HL-60 (cell line): ENCODE data around the gene AEN.

Source experiments
- DNase-seq, 2 experiments: peaks; one replicate each; pipeline ENCODE4 v3.0.0-alpha.2; 2010 to 2020; ENCODE audit warnings: low read depth in 1 of 2, low spot score in 1 of 2
- H3K27ac ChIP-seq: fragments of 250-450 bp; sonication (Bioruptor Pico); replicated peaks from 2 replicates; pipeline ENCODE4 v1.5.1; 2020; ENCODE audit warnings: mild to moderate bottlenecking, moderate library complexity
- H3K27me3 ChIP-seq: fragments of 250-450 bp; sonication (Bioruptor Pico); 2 replicates; pipeline ENCODE4 v1.5.1; 2021; ENCODE audit warnings: mild to moderate bottlenecking, moderate library complexity; ENCODE audit not compliant: insufficient read depth, poor library complexity, severe bottlenecking
- H3K4me3 ChIP-seq: replicated peaks from 2 replicates; pipeline ENCODE4 v1.5.1; 2011; ENCODE audit warnings: mild to moderate bottlenecking, control low read depth, low read length; ENCODE audit not compliant: insufficient read depth
- CTCF ChIP-seq: IDR thresholded peaks from one replicate; pipeline ENCODE4 v1.5.1; 2011; ENCODE audit warnings: low read length, control low read depth, inconsistent platforms; ENCODE audit not compliant: insufficient read depth
- GABPA ChIP-seq: IDR thresholded peaks from 2 replicates; pipeline ENCODE4 v1.6.1; 2012; ENCODE audit warnings: low read depth
- POLR2AphosphoS5 ChIP-seq: IDR thresholded peaks from 2 replicates; pipeline ENCODE4 v1.6.1; 2012; ENCODE audit warnings: low read depth
- REST ChIP-seq: IDR thresholded peaks from 2 replicates; pipeline ENCODE4 v1.6.1; 2012; ENCODE audit warnings: low read depth; ENCODE audit not compliant: insufficient replicate concordance
- SPI1 ChIP-seq: IDR thresholded peaks from 2 replicates; pipeline ENCODE4 v1.6.1; 2012; ENCODE audit warnings: low read depth, mild to moderate bottlenecking, borderline replicate concordance

AEN gene

DNA sequence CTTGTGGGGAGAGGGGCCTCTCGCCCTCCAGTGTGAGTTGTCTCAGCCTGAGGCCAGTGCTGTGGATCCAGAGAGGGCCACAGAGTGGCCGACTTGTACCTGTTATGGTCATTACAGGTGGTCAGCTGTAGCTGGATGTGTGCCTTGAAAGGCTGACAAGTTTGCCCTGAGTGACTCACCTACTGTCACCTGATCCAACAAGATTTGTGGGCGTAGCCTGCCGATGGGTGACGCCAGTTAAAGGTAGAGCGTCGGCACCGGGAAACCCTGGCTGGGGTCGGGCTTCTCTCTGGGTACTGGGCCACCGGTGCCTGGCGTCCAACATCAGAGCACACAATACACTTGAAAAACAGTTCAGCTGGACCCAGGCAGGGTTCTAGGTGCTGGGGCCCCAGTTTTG lies 14.9 kb downstream of the AEN start:
- Histone ChIP-seq H3K27me3 (no peaks in the 10 kb centered on the region), H3K27ac (no peak overlapping the region)

GRCh38 chr15:88636654-88637053 lies 15.5 kb downstream of the AEN start:
- no peak for TF ChIP-seq SPI1
- TF ChIP-seq REST, result no peak
- TF ChIP-seq CTCF, result no peak
- no peak for TF ChIP-seq POLR2AphosphoS5
- TF ChIP-seq GABPA, result no peak
- DNase-seq, result no peak
- no peak overlapping the region for H3K4me3 ChIP-seq
- no peaks in the 10 kb centered on the region for H3K27me3 ChIP-seq
- no peak overlapping the region for H3K27ac ChIP-seq

More for the DNA sequence above, 14.9 kb downstream of the AEN start:
- TF ChIP-seq SPI1, result no peak
- no peak overlapping the region for H3K4me3 ChIP-seq
- DNase-seq, result no peak

- no peaks in the 10 kb centered on the region for H3K27me3 ChIP-seq
- TF ChIP-seq GABPA, result no peak
- no peak for TF ChIP-seq REST
- no peak for TF ChIP-seq SPI1
- TF ChIP-seq CTCF, result no peak
- no peak for TF ChIP-seq POLR2AphosphoS5
- no peak overlapping the region for H3K4me3 ChIP-seq
- no peak for DNase-seq
- H3K27ac ChIP-seq, result no peak overlapping the region
Observed at GRCh38 chr15:88637436-88637835, 16.3 kb downstream of the AEN start.

GRCh38 chr15:88637841-88638625 lies 16.9 kb downstream of the AEN start:
- TF ChIP-seq SPI1 (no peak), CTCF (no peak), REST (no peak), GABPA (no peak), POLR2AphosphoS5 (no peak)
- H3K27me3 ChIP-seq, result no peaks in the 10 kb centered on the region
- peak overlapping the region; percentile 54 for H3K4me3 ChIP-seq

More at GRCh38 chr15:88637841-88638625, 16.9 kb downstream of the AEN start:
- H3K27ac ChIP-seq, result peak overlapping the region; percentile 17; the same call in 1 of the 2 replicates
- no peak for DNase-seq
